NCI-H82 (cell line): ENCODE data around the gene MXRA8.
"Not testable (repeated sequence)": the region's sequence is repeated elsewhere in the genome, so short reads cannot be mapped to it uniquely, and the experiment has no call there.

Experiments used
- DNase-seq: peaks from one replicate; lab custom pipeline; 2025; lab: John Stamatoyannopoulos, UW

MXRA8 gene

DNA sequence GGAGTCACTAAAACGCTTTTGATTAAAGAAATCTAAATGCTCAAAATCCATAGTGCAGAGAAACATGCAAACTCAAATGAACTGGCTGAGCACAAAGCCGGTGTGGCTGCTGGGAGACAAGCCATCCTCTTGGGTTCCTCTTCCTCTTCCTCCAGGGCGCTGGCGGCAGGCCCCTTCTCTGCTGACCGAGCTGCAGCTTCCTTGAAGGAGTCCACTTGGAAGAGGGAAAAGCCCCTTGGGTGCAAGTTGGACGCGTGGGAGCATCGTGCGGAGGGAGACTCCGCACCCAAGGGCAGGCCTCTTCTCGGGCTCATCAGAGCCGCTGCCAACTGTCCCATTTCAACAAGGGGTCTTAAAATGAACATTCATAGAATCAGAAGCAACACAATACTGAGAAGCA is 32.9 kb upstream of the MXRA8 start:
- no peak for DNase-seq

- no peak for DNase-seq
These were observed 32.3 kb upstream of the MXRA8 start for GRCh38 chr1:1390675-1391074.

GRCh38 chr1:1388078-1388472 is 29.7 kb upstream of the MXRA8 start:
- no peak for DNase-seq

- DNase-seq: no peak
These were observed 29.0 kb upstream of the MXRA8 start for GRCh38 chr1:1387098-1388077.

GRCh38 chr1:1385931-1386330 is 27.6 kb upstream of the MXRA8 start:
- no peak for DNase-seq

GRCh38 chr1:1385339-1385738 is 27.0 kb upstream of the MXRA8 start:
- not testable (repeated sequence) for DNase-seq

DNA sequence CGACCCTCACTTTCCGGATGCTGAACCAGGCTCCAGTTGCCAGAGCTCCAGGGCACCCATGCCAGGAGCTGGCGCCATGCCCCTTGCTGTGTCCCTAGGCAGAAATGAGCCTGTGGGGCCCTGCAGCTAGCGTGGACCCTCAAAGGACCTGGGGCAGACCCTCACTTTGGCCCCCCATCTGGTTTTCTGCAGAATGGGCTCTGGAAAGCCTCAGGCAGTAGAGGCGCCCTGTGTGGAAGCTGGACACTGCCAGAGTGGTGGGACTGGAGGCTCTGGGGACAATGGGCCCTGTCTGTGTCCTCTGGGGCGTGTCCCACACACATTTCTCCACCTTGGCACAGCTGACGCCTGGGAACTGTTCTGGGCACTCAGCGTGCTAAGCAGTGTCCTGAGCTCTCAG is 22.9 kb upstream of the MXRA8 start:
- DNase-seq: no peak

- DNase-seq: no peak
These were observed 22.5 kb upstream of the MXRA8 start for GRCh38 chr1:1380860-1381259.

GRCh38 chr1:1377540-1378205 is 19.3 kb upstream of the MXRA8 start:
- DNase-seq: no peak

GRCh38 chr1:1376551-1377226 is 18.3 kb upstream of the MXRA8 start:
- no peak for DNase-seq

DNA sequence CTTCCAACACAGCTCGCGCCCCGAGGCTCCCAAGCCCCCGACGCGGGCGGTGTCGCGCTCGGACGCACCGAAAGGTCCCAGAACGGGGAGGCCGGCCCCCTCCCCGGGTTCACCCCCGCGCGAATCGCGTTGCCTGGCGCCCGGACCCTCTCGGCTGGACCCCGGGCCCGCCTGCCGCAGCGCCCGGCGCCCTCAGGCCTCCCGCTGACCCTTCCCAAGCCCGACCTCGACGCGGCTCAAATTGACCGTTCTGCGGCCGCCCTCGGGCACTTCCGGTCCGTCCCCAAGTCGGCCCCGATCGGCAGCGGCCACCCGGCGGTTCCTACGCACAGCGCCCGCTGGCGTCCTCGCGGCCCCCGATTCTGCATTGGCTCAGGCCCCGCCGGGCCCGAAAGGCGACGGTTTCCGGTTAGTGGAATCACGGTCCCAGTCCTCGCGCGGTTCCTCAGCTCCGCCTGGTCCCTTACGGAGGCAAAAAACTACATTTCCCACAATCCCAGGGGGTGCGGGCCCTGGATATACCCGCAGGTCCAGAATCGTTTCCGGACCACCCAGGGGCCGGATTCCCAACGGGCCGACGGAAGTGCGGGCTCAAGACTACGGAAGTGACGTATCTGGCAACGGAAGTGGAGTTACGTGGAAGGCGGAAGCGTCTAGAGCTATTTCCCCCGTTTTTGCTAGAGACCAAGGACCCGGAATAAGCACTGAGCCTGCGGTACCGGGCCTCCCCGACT is 16.7 kb upstream of the MXRA8 start, which contains the start of gene AURKAIP1:
TSS of gene AURKAIP1 (minus strand) at position 279 of the 734 bp plus-strand sequence. CDS start 451 bp downstream, outside the sequence.
- peak; percentile 100 for DNase-seq

- DNase-seq: peak; percentile 60
These were observed 16.2 kb upstream of the MXRA8 start for GRCh38 chr1:1374589-1374928.

- DNase-seq: no peak
These were observed 15.6 kb upstream of the MXRA8 start for GRCh38 chr1:1373815-1374588.

GRCh38 chr1:1373051-1373814 is 14.9 kb upstream of the MXRA8 start:
- DNase-seq: no peak

GRCh38 chr1:1371746-1372711 is 13.7 kb upstream of the MXRA8 start:
- peak; percentile 87 for DNase-seq

GRCh38 chr1:1371364-1371745 is 13.0 kb upstream of the MXRA8 start:
- DNase-seq: no peak

DNA sequence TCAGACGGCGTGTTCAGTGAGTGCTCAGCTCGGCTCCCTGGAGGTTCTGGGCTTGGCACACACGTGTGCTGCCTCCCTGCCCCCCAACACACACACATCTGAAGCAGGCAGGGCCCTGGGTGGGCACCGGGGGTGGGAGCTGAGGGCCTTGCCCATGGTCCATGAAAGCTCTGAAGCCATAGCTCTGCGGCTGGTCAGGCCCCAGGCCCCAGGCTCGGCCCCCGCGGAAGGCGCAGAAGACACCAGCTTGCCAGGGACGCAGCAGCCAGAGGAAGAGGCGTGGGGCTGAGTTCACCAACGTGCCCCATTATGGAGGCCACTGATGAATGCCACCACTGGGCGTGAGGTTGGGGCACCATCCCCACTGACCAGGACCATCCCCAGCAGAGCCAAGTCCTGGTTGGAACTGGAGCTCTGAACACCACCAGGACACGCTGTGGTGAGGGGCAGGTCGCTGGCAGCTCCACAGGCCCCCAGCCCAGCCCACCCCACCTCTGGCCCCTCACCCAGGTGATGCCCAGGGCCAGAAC is 12.5 kb upstream of the MXRA8 start:
- DNase-seq: no peak

DNA sequence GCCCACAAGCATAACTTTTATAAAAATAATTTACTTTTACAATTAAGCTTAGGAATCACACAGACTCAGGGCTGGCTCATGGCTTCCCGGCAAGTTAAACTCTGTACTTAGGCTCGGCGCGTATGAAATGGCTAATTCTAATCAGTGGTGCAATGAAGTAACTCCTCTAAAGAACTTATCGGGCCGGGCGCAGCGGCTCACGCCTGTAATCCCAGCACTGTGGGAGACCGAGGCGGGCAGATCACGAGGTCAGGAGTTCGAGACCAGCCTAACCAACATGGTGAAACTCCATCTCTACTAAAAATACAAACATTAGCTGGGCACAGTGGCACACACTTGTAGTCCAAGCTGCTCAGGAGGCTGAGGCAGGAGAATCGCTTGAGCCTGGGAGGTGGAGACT is 11.7 kb upstream of the MXRA8 start:
- not testable (repeated sequence) for DNase-seq

- no peak for DNase-seq
These were observed 9.0 kb upstream of the MXRA8 start for GRCh38 chr1:1367315-1367714.
